KMS-11 (cell line): ENCODE data around the gene SH3BP1.

Experiments
- H2AFZ ChIP-seq: fragments of 200-600 bp; sonication (generic); 2 replicates; pipeline ENCODE4 v1.6.1; 2016; ENCODE audit warnings: antibody characterized with exemption, mixed run types, low read depth
- H3K27ac ChIP-seq: fragments of 200-600 bp; sonication (generic); 2 replicates; pipeline ENCODE4 v1.6.1; 2016; ENCODE audit warnings: mild to moderate bottlenecking, mixed run types
- H3K27me3 ChIP-seq: fragments of 200-600 bp; sonication (generic); 2 replicates; pipeline ENCODE4 v1.6.1; 2017; ENCODE audit warnings: mild to moderate bottlenecking, low read depth, mixed run types, moderate library complexity; ENCODE audit not compliant: insufficient read depth
- H3K36me3 ChIP-seq: fragments of 200-600 bp; sonication (generic); 2 replicates; pipeline ENCODE4 v1.6.1; 2017; ENCODE audit warnings: mild to moderate bottlenecking, mixed run types; ENCODE audit not compliant: insufficient read depth
- H3K4me1 ChIP-seq: fragments of 200-600 bp; sonication (generic); 2 replicates; pipeline ENCODE4 v1.6.1; 2016; ENCODE audit warnings: mild to moderate bottlenecking, low read depth, mixed run types; ENCODE audit not compliant: poor library complexity, severe bottlenecking
- H3K4me2 ChIP-seq: fragments of 200-600 bp; sonication (generic); 2 replicates; pipeline ENCODE4 v1.7.0; 2016; ENCODE audit warnings: mild to moderate bottlenecking, mixed run types
- H3K4me3 ChIP-seq: fragments of 200-600 bp; sonication (generic); IDR thresholded peaks from 2 replicates; pipeline ENCODE4 v1.6.1; 2017; ENCODE audit warnings: low read depth, low read length, mixed read lengths; ENCODE audit not compliant: insufficient read depth
- H3K79me2 ChIP-seq: fragments of 200-600 bp; sonication (generic); 2 replicates; pipeline ENCODE4 v1.6.1; 2016; ENCODE audit warnings: low read depth, mixed run types; ENCODE audit not compliant: insufficient read depth
- H3K9ac ChIP-seq: fragments of 200-600 bp; sonication (generic); 2 replicates; pipeline ENCODE4 v1.6.1; 2016; ENCODE audit warnings: mild to moderate bottlenecking, mixed run types
- H4K20me1 ChIP-seq: fragments of 200-600 bp; sonication (generic); 2 replicates; pipeline ENCODE4 v1.6.1; 2016; ENCODE audit warnings: mild to moderate bottlenecking, mixed run types; ENCODE audit not compliant: insufficient read depth
- TF ChIP-seq, protein P1 (sequence below): fragments of 200-600 bp; sonication (generic); conservative IDR thresholded peaks from 2 replicates; pipeline ENCODE4 v1.6.1; 2017; ENCODE audit warnings: low read depth, mild to moderate bottlenecking, antibody characterized with exemption, low read length, moderate library complexity, mixed read lengths

SH3BP1 gene

GRCh38 chr22:37641561-37641949, 2.1 kb downstream of the SH3BP1 start:
- H3K27ac ChIP-seq = no peak overlapping the region

DNA sequence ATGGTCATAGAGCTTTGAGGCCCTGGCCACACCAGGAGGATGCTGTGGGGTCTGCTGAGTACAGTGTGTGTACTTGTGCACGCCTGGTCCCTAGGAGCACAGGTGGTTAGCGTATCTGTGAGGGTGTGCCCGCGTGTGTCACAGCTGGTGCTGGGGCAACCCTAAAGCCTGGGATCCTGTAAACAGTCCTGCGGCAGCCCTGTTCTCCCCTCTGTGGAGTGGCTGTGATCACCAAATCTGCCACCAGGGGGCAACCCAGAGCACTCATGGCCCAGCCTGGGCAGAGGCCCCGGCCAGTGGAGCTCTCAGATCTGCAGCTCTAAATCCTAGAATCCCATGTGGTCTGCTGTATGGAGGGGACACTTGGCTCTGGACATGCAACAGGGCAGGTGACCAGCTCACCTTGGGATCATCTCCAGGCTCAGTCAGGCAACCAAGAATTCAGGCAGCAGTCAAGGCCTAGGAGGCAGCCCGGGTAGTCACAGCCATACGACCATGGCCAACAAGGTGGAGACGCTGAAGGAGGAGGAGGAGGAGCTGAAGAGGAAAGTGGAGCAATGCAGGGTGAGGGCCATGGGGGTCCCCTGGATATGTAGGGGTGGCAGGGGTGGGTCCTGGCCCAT, 3.9 kb downstream of the SH3BP1 start:
- H4K20me1 ChIP-seq = no peaks in the 10 kb centered on the region
- no peak overlapping the region for H3K4me2 ChIP-seq
- H3K27me3 ChIP-seq = no peaks in the 10 kb centered on the region
- H3K9ac ChIP-seq = no peak overlapping the region
- H2AFZ ChIP-seq = no peak overlapping the region
- H3K4me1 ChIP-seq = peaks cover 17% of the 10 kb centered on the region
- TF ChIP-seq, protein P1, sequence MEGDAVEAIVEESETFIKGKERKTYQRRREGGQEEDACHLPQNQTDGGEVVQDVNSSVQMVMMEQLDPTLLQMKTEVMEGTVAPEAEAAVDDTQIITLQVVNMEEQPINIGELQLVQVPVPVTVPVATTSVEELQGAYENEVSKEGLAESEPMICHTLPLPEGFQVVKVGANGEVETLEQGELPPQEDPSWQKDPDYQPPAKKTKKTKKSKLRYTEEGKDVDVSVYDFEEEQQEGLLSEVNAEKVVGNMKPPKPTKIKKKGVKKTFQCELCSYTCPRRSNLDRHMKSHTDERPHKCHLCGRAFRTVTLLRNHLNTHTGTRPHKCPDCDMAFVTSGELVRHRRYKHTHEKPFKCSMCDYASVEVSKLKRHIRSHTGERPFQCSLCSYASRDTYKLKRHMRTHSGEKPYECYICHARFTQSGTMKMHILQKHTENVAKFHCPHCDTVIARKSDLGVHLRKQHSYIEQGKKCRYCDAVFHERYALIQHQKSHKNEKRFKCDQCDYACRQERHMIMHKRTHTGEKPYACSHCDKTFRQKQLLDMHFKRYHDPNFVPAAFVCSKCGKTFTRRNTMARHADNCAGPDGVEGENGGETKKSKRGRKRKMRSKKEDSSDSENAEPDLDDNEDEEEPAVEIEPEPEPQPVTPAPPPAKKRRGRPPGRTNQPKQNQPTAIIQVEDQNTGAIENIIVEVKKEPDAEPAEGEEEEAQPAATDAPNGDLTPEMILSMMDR = peak; percentile 94
- no peaks in the 10 kb centered on the region; the same call in 1 of the 2 replicates for H3K79me2 ChIP-seq
- H3K36me3 ChIP-seq = no peaks in the 10 kb centered on the region
- H3K27ac ChIP-seq = no peak overlapping the region
- H3K4me3 ChIP-seq = no peak overlapping the region

More at GRCh38 chr22:37641561-37641949, 2.1 kb downstream of the SH3BP1 start:
- H3K27me3 ChIP-seq = no peaks in the 10 kb centered on the region
- no peak overlapping the region for H3K9ac ChIP-seq
- no peaks in the 10 kb centered on the region for H3K36me3 ChIP-seq
- no peak overlapping the region for H3K4me3 ChIP-seq
- no peaks in the 10 kb centered on the region; the same call in 1 of the 2 replicates for H3K79me2 ChIP-seq
- no peak overlapping the region for H3K4me2 ChIP-seq
- TF ChIP-seq, protein P1 = no peak
- H3K4me1 ChIP-seq = peaks cover 35% of the 10 kb centered on the region
- no peak overlapping the region for H2AFZ ChIP-seq
- H4K20me1 ChIP-seq = no peaks in the 10 kb centered on the region

GRCh38 chr22:37647317-37647716, 7.8 kb downstream of the SH3BP1 start:
- Histone ChIP-seq H3K27me3 (no peaks in the 10 kb centered on the region), H4K20me1 (no peaks in the 10 kb centered on the region)

DNA sequence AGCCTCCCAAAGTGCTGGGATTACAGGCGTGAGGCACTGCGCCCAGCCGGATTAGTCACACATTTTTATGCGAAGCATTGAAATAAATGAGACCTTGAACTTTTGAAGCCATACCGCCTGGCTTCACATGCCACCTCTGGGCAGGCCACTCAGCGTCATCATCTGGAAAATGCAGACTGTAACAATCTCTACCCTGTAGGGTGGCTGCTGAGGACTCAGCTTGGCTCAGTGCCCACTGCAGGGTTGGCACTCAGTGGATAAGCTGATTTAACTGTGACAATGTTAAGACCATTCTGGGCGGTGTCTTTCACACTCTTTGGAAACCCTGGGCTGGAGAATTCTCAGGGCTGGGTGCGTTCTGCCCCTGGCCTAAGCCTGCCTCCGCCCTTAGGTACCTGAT, 8.5 kb downstream of the SH3BP1 start:
- no peaks in the 10 kb centered on the region for H3K27me3 ChIP-seq
- TF ChIP-seq, protein P1 = no peak
- no peaks in the 10 kb centered on the region for H3K79me2 ChIP-seq
- H4K20me1 ChIP-seq = no peaks in the 10 kb centered on the region
- no peak overlapping the region for H2AFZ ChIP-seq
- H3K4me2 ChIP-seq = no peak overlapping the region
- no peaks in the 10 kb centered on the region for H3K4me1 ChIP-seq
- no peak overlapping the region for H3K4me3 ChIP-seq
- no peak overlapping the region for H3K27ac ChIP-seq
- H3K9ac ChIP-seq = no peak overlapping the region
- H3K36me3 ChIP-seq = no peaks in the 10 kb centered on the region

More at GRCh38 chr22:37647317-37647716, 7.8 kb downstream of the SH3BP1 start:
- H3K4me3 ChIP-seq = no peak overlapping the region
- H3K4me1 ChIP-seq = no peaks in the 10 kb centered on the region
- H3K36me3 ChIP-seq = no peaks in the 10 kb centered on the region
- no peak overlapping the region for H3K4me2 ChIP-seq
- TF ChIP-seq, protein P1 = no peak
- H3K9ac ChIP-seq = no peak overlapping the region
- H3K79me2 ChIP-seq = no peaks in the 10 kb centered on the region
- H3K27ac ChIP-seq = no peak overlapping the region
- H2AFZ ChIP-seq = no peak overlapping the region
